Neural cell (in vitro differentiated cells): Measurements from ENCODE around the gene RETSAT. TPM values are rescaled to one million over a fixed set of nuclear protein-coding genes. Genes with fewer than 3 reads are reported as not detected.

Experiments
- H2AFZ ChIP-seq: fragments of 200-600, 300-800 bp; sonication (generic), shearing (Covaris generic); 2 replicates; pipeline ENCODE4 v1.6.0; 2014; ENCODE audit warnings: low read depth, mild to moderate bottlenecking, antibody characterized with exemption, low read length, moderate library complexity
- H3F3A ChIP-seq: fragments of 200-600 bp; shearing (Covaris generic); 2 replicates; pipeline ENCODE4 v1.6.1; 2016; ENCODE audit warnings: mild to moderate bottlenecking, moderate library complexity, mixed read lengths, antibody characterized with exemption, low read length; ENCODE audit not compliant: insufficient read depth, poor library complexity, severe bottlenecking
- H3K27ac ChIP-seq: fragments of 200-600, 300-800 bp; sonication (generic), shearing (Covaris generic); 2 replicates; pipeline ENCODE4 v1.5.1; 2014; ENCODE audit warnings: mild to moderate bottlenecking, low read length, moderate library complexity
- H3K27me3 ChIP-seq: fragments of 300-800, 200-600 bp; sonication (generic), shearing (Covaris generic); 2 replicates; pipeline ENCODE4 v1.6.0; 2014; ENCODE audit warnings: mild to moderate bottlenecking, low read depth, low read length, moderate library complexity; ENCODE audit not compliant: insufficient read depth
- H3K36me3 ChIP-seq: fragments of 300-800, 200-600 bp; sonication (generic), shearing (Covaris generic); 2 replicates; pipeline ENCODE4 v1.5.1; 2014; ENCODE audit warnings: mild to moderate bottlenecking, antibody characterized with exemption, low read length, moderate library complexity; ENCODE audit not compliant: insufficient read depth
- H3K4me2 ChIP-seq: fragments of 300-800, 200-600 bp; sonication (generic), shearing (Covaris generic); 2 replicates; pipeline ENCODE4 v1.6.0; 2014; ENCODE audit warnings: mild to moderate bottlenecking, low read length
- H3K4me3 ChIP-seq: fragments of 300-800, 200-600 bp; sonication (generic), shearing (Covaris generic); 2 replicates; pipeline ENCODE4 v1.5.1; 2014; ENCODE audit warnings: mild to moderate bottlenecking, low read length, moderate library complexity
- H3K79me2 ChIP-seq: fragments of 200-600 bp; shearing (Covaris generic); replicated peaks from 2 replicates; pipeline ENCODE4 v1.6.0; 2014; ENCODE audit warnings: mild to moderate bottlenecking, low read length, moderate library complexity; ENCODE audit not compliant: insufficient read depth
- H3K9ac ChIP-seq: fragments of 300-800, 200-600 bp; sonication (generic), shearing (Covaris generic); 2 replicates; pipeline ENCODE4 v1.6.1; 2016; ENCODE audit warnings: mild to moderate bottlenecking, low read length, mixed read lengths
- H3K9me2 ChIP-seq: fragments of 200-600 bp; shearing (Covaris generic); 2 replicates; pipeline ENCODE4 v1.6.1; 2016; ENCODE audit warnings: mild to moderate bottlenecking, low read length, mixed read lengths; ENCODE audit not compliant: insufficient read depth
- H3K9me3 ChIP-seq: fragments of 200-600, 300-800 bp; sonication (generic), shearing (Covaris generic); 2 replicates; pipeline ENCODE4 v1.6.1; 2016; ENCODE audit warnings: mild to moderate bottlenecking, mixed run types, low read length, moderate library complexity, mixed read lengths
- H4K20me1 ChIP-seq: fragments of 200-600 bp; shearing (Covaris generic); 2 replicates; pipeline ENCODE4 v1.6.1; 2016; ENCODE audit warnings: mild to moderate bottlenecking, mixed run types; ENCODE audit not compliant: insufficient read depth
- EP300 ChIP-seq: fragments of 450-650 bp; conservative IDR thresholded peaks from 2 replicates; pipeline ENCODE4 v1.6.1; 2014; ENCODE audit warnings: antibody characterized with exemption, mild to moderate bottlenecking, moderate library complexity; ENCODE audit not compliant: poor library complexity, severe bottlenecking
- EZH2 ChIP-seq: fragments of 200-600, 300-800 bp; shearing (Covaris generic), sonication (generic); IDR thresholded peaks from 2 replicates; pipeline ENCODE4 v1.6.1; 2014; ENCODE audit warnings: antibody characterized with exemption, low read length, borderline replicate concordance, mild to moderate bottlenecking; ENCODE audit not compliant: insufficient read depth, poor library complexity, severe bottlenecking
- MXI1 ChIP-seq: fragments of 450-650 bp; conservative IDR thresholded peaks from 2 replicates; pipeline ENCODE4 v1.6.1; 2014; ENCODE audit warnings: antibody characterized with exemption, mild to moderate bottlenecking; ENCODE audit not compliant: poor library complexity, severe bottlenecking
- POLR2AphosphoS5 ChIP-seq: IDR thresholded peaks from 2 replicates; pipeline ENCODE4 v1.6.1; 2012
- RAD21 ChIP-seq: fragments of 450-650 bp; conservative IDR thresholded peaks from 2 replicates; pipeline ENCODE4 v1.6.1; 2014; ENCODE audit warnings: antibody characterized with exemption, mild to moderate bottlenecking, moderate library complexity
- SMC3 ChIP-seq: fragments of 450-650 bp; conservative IDR thresholded peaks from 2 replicates; pipeline ENCODE4 v1.6.1; 2014; ENCODE audit warnings: antibody characterized with exemption, mild to moderate bottlenecking, moderate library complexity; ENCODE audit not compliant: poor library complexity
- TAF1 ChIP-seq: IDR thresholded peaks from 2 replicates; pipeline ENCODE4 v1.6.1; 2012; ENCODE audit warnings: low read depth
- polyA plus RNA-seq: library from polyadenylated mRNA; depleted of rRNA; stranded (reverse); fragments of >200 nt; gene quantifications from 2 replicates; pipeline ENCODE4 v1.2.3, GENCODE V29; 2014
- TF ChIP-seq, protein P1 (sequence below): IDR thresholded peaks from 2 replicates; pipeline ENCODE4 v1.6.1; 2012; ENCODE audit warnings: borderline replicate concordance
- TF ChIP-seq, protein P2 (sequence below): fragments of 450-650 bp; IDR thresholded peaks from 2 replicates; pipeline ENCODE4 v1.5.1; 2014; ENCODE audit warnings: antibody characterized with exemption, mild to moderate bottlenecking, moderate library complexity; ENCODE audit not compliant: poor library complexity, severe bottlenecking

Gene RETSAT
- polyA plus RNA-seq, 1 donor from 2014 or later: 10.9 TPM

DNA sequence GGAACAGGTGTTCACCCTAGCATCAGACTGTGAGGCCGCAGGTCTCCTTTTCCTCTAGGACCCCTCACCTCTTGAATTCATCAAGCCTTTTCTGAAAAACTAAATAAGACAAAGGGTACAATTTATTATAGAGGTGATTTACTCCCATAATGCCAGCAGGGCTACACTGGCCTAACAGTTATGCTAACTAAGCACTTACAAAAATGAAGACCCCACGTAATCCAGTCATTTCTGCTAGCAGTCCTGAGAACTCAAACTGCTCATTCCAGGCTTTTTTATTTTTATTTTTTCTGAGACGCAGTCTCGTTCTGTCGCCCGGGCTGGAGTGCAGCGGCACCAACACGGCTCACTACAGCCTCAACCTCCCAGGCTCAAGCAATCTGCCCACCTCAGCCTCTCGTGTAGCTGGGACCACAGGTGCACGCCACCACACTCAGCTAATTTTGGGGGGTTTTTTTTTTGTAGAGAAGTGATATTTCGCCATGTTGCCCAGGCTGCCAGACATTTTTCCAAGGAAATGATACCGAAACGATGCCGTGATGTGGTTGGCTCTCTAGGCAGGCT is 41.7 kb upstream of the RETSAT start:
- Histone ChIP-seq H3K27me3 (no peaks in the 10 kb centered on the region), H3K4me2 (no peak overlapping the region), H3F3A (no peaks in the 10 kb centered on the region), H4K20me1 (no peaks in the 10 kb centered on the region), H3K36me3 (no peaks in the 10 kb centered on the region), H3K27ac (no peak overlapping the region), H3K4me3 (no peak overlapping the region), H3K9me2 (no peaks in the 10 kb centered on the region), H3K9me3 (no peaks in the 10 kb centered on the region), H3K79me2 (no peaks in the 10 kb centered on the region), H3K9ac (no peak overlapping the region), H2AFZ (no peak overlapping the region)
- no peak for TF ChIP-seq EZH2
- TF ChIP-seq, protein P1, sequence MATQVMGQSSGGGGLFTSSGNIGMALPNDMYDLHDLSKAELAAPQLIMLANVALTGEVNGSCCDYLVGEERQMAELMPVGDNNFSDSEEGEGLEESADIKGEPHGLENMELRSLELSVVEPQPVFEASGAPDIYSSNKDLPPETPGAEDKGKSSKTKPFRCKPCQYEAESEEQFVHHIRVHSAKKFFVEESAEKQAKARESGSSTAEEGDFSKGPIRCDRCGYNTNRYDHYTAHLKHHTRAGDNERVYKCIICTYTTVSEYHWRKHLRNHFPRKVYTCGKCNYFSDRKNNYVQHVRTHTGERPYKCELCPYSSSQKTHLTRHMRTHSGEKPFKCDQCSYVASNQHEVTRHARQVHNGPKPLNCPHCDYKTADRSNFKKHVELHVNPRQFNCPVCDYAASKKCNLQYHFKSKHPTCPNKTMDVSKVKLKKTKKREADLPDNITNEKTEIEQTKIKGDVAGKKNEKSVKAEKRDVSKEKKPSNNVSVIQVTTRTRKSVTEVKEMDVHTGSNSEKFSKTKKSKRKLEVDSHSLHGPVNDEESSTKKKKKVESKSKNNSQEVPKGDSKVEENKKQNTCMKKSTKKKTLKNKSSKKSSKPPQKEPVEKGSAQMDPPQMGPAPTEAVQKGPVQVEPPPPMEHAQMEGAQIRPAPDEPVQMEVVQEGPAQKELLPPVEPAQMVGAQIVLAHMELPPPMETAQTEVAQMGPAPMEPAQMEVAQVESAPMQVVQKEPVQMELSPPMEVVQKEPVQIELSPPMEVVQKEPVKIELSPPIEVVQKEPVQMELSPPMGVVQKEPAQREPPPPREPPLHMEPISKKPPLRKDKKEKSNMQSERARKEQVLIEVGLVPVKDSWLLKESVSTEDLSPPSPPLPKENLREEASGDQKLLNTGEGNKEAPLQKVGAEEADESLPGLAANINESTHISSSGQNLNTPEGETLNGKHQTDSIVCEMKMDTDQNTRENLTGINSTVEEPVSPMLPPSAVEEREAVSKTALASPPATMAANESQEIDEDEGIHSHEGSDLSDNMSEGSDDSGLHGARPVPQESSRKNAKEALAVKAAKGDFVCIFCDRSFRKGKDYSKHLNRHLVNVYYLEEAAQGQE: no peak
- TF ChIP-seq MXI1: no peak
- no peak for TF ChIP-seq SMC3
- TF ChIP-seq EP300: no peak
- no peak for TF ChIP-seq POLR2AphosphoS5
- TF ChIP-seq TAF1: no peak
- TF ChIP-seq, protein P2, sequence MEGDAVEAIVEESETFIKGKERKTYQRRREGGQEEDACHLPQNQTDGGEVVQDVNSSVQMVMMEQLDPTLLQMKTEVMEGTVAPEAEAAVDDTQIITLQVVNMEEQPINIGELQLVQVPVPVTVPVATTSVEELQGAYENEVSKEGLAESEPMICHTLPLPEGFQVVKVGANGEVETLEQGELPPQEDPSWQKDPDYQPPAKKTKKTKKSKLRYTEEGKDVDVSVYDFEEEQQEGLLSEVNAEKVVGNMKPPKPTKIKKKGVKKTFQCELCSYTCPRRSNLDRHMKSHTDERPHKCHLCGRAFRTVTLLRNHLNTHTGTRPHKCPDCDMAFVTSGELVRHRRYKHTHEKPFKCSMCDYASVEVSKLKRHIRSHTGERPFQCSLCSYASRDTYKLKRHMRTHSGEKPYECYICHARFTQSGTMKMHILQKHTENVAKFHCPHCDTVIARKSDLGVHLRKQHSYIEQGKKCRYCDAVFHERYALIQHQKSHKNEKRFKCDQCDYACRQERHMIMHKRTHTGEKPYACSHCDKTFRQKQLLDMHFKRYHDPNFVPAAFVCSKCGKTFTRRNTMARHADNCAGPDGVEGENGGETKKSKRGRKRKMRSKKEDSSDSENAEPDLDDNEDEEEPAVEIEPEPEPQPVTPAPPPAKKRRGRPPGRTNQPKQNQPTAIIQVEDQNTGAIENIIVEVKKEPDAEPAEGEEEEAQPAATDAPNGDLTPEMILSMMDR: no peak
- TF ChIP-seq RAD21: no peak

DNA sequence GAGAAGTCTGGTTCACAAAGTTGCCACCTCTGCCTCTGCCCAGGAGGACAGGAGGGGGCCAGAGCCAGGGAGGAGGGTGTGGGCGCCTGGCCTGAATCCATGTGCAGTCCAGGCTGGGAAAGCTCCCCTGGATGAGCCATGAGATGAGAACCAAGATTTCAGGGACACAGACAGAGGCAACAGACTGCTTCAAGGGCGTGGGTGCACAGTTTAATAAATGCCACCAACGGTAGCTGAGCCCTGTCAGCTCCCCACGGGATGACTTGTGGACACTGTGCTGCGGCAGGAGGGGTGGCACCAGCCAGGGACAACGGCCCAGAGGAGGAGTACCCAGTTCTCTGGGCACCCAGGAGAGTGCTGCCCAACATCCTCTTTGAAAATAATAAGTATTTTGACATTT is 40.6 kb upstream of the RETSAT start:
- H3K9me2 ChIP-seq: no peaks in the 10 kb centered on the region
- no peak overlapping the region for H3K27ac ChIP-seq

More for the DNA sequence above, 40.6 kb upstream of the RETSAT start:
- no peaks in the 10 kb centered on the region for H3K36me3 ChIP-seq
- TF ChIP-seq RAD21 (no peak), TAF1 (no peak), EZH2 (no peak), EP300 (no peak), SMC3 (no peak), MXI1 (no peak), POLR2AphosphoS5 (no peak)
- TF ChIP-seq, protein P1: no peak
- TF ChIP-seq, protein P2: no peak
- H3K79me2 ChIP-seq: no peaks in the 10 kb centered on the region
- H3F3A ChIP-seq: no peaks in the 10 kb centered on the region
- H3K9me3 ChIP-seq: no peaks in the 10 kb centered on the region
- no peak overlapping the region for H3K4me3 ChIP-seq
- no peak overlapping the region for H3K4me2 ChIP-seq
- no peak overlapping the region for H2AFZ ChIP-seq
- H4K20me1 ChIP-seq: no peaks in the 10 kb centered on the region
- H3K9ac ChIP-seq: no peak overlapping the region
- H3K27me3 ChIP-seq: no peaks in the 10 kb centered on the region
